Erythroblast (primary cell): ENCODE measurements around the gene CEACAM18.

Experiments used
- GATA1 ChIP-seq: IDR thresholded peaks from 2 replicates; pipeline ENCODE4 v1.6.1; 2011; ENCODE audit warnings: low read depth, mild to moderate bottlenecking, control low read depth, low read length, moderate library complexity
- POLR2A ChIP-seq: IDR thresholded peaks from 2 replicates; pipeline ENCODE4 v1.6.1; 2011; ENCODE audit warnings: mild to moderate bottlenecking, low read length

- TF ChIP-seq POLR2A (no peak), GATA1 (no peak)
Observed at GRCh38 chr19:51508059-51508733, 29.9 kb downstream of the CEACAM18 start.
